HG02623 (cell line): Measurements from ENCODE around the gene ASMT.
A peak's percentile ranks its signal among the peaks of the same experiment; 100 is the strongest.
"Not testable (repeated sequence)": the region's sequence is repeated elsewhere in the genome, so short reads cannot be mapped to it uniquely, and the experiment has no call there.

ENCODE experiments used
- ATAC-seq: cut with Tn5 transposase; IDR thresholded peaks from one replicate; pipeline ENCODE4 v1.9.1; 2021; ENCODE audit warnings: moderate library complexity; ENCODE audit not compliant: unreplicated experiment

Gene ASMT, protein sequence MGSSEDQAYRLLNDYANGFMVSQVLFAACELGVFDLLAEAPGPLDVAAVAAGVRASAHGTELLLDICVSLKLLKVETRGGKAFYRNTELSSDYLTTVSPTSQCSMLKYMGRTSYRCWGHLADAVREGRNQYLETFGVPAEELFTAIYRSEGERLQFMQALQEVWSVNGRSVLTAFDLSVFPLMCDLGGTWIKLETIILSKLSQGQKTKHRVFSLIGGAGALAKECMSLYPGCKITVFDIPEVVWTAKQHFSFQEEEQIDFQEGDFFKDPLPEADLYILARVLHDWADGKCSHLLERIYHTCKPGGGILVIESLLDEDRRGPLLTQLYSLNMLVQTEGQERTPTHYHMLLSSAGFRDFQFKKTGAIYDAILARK

DNA sequence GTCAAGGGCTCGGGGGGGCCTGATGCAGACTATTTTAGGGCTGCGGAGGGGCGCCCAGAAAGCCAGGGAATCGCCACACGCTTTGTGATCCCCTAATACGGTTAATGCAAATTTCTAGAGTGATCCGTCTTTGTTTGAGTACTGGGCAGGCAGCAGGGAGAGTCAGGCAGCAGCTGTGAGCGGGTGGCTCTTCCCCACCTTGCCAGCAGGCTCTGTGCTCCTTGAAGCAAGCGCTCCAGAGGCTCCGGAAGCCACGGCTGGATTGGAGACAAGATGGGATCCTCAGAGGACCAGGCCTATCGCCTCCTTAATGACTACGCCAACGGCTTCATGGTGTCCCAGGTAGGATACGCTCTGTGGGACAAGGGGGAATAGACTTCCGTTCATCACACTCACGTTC is at the start of gene ASMT:
ASMT (plus strand) TSS at position 133 of the 400 bp plus-strand sequence; CDS start at position 274, 141 bp downstream.
- no peak for ATAC-seq

- ATAC-seq = not testable (repeated sequence)
Measured at GRCh38 chrX:1574181-1574580, 40.7 kb upstream of the ASMT start.

DNA sequence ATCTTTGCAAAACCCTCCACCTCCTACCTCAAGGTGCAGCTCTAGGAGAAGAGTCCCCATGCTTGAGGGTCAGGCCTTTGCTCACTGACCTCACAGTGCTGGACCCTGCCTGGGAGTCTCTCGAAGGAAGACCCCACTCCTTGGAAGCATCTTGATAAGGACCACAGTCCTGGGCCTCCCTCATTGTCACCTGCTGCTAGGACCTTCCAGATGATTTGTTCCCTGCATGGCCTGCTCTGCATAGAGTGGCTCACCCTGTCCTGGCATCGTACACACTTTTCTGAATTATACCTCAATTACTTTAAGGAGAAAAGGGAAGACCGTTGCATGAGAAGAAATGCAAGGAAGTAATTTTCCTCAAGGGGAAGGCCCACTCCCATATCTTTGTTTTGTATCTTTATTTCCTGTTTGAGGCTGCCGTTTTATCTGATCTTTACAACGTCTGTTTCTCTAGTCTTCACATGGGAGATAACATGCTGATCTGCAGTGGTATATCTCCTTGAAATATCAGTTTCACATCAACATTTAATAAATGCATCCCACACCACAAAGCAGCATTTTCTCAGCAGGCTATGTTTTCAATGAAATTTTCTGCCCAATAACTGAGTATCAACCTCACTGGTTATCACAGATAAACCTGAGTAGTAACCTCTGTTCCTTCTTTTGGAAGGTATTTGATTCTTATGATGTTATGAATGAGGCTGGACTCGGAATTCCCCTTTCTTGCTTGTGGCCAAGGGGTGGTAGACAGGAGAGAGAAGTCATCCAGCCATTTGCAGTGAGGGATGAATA is 38.5 kb upstream of the ASMT start:
- no peak for ATAC-seq

DNA sequence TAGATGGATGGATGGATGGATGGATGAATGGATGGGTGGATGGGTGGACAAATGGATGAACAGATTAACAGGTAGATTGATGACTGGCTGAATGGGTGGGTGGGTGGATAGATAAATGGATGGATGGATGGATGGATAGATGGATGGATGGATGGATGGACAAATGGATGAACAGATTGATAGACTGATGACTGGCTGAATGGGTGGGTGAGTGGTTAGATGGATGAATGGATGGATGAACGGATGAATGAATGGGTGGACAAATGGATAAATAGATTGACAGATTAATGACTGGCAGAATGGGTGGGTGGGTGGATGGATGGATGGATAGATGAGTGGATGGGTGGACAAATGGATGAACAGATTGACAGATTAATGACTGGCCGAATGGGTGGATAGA is 37.0 kb upstream of the ASMT start:
- ATAC-seq = no peak

- no peak for ATAC-seq
Measured at GRCh38 chrX:1578511-1579173, 36.2 kb upstream of the ASMT start.

DNA sequence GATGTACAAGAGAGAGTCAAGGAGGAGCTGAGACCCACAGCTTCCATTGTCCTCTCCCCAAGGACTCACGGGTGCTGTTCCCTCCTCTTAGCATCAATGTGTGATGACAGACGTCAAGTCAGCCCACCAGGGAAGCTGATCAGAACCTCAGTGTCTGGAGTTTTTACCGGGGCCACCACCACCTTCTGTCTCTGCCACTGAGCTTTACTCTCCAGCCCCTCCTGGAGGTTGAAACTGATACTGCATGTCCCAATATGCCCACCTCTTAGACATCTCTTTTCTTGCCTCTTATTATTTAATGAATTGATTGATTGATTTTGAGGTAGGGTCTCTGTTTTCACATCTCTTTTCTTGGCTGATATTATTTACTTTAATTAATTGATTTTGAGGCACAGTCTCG is 33.7 kb upstream of the ASMT start:
- ATAC-seq = no peak

- peak; percentile 68 for ATAC-seq
Measured at GRCh38 chrX:1582686-1583437, 32.0 kb upstream of the ASMT start.

- ATAC-seq = no peak
Measured at GRCh38 chrX:1584237-1585011, 30.4 kb upstream of the ASMT start.

GRCh38 chrX:1587161-1587560 is 27.7 kb upstream of the ASMT start:
- no peak for ATAC-seq

DNA sequence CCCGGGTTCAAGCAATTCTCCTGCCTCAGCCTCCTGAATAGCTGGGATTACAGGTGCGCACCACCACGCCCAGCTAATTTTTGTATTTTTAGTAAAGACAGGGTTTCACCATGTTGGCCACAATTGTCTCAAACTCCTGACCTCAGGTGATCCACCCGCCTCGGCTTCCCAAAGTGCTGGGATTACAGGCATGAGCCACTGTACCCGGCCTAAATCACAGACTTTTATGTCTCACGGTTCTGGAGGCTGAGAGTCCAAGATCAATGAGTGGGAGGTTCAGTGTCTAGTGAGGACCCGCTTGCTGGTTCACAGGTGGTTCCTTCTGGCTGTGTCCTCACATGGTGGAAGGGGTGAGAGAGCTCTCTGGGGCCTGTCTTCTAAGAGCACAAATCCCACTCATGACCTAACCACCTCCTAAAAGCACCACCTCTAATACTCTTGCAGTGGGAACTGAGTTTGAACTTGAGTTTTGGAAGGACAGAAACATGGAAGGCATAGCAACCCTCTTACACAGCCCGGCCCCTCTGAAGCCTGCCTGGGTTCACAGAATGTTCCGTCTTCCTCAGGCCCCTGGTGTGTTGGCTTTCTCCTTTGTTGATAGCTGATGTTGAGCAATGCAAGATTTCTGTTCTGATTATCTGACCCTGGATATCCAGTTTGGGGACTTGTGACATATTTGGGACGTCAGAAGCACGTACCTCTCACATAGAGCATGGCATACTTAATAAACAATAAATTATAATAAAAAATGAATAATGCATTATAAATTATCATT is 25.3 kb upstream of the ASMT start:
- ATAC-seq = no peak

GRCh38 chrX:1591102-1591862 is 23.6 kb upstream of the ASMT start, which contains the start of gene AKAP17A:
Gene AKAP17A, plus strand, starts transcription at chrX:1591604. Its CDS starts 1,859 bp downstream, at chrX:1593463.
- peak; percentile 77 for ATAC-seq

- ATAC-seq = no peak
Measured at GRCh38 chrX:1591863-1592469, 22.9 kb upstream of the ASMT start.

DNA sequence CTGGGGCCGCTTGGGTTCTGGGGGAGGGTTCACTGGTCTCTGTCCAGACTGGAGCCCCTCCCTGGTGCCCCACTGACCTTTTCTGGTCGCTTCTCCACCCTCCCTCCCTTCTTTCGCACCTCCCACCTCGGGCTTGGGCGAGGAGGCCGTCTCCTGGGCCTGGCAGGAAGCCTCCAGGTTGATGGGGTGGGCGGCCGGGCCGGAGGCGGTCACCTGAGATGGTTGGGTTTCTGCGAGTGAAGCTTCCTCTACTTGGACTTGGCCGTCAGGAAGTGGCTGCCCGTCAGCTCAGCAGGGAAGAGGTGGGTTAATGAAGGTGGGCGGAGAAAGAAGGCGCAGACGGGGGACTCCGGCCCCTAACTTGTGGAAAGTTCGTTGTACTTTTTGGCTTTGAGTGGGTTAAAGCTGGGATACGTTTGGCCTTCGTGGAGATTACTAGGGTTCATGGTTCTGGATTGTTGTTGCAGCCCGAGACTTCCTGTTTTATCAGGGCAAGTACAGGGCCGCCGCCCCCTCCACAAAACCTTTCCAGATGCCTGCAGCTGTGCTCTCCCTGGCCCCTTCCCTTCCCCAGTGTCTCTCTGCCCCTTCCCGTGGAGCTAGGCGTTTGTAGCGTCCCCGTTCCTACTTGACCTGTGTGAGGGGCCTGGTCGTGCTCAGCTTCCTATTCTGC is 22.3 kb upstream of the ASMT start:
- ATAC-seq = peak; percentile 39

DNA sequence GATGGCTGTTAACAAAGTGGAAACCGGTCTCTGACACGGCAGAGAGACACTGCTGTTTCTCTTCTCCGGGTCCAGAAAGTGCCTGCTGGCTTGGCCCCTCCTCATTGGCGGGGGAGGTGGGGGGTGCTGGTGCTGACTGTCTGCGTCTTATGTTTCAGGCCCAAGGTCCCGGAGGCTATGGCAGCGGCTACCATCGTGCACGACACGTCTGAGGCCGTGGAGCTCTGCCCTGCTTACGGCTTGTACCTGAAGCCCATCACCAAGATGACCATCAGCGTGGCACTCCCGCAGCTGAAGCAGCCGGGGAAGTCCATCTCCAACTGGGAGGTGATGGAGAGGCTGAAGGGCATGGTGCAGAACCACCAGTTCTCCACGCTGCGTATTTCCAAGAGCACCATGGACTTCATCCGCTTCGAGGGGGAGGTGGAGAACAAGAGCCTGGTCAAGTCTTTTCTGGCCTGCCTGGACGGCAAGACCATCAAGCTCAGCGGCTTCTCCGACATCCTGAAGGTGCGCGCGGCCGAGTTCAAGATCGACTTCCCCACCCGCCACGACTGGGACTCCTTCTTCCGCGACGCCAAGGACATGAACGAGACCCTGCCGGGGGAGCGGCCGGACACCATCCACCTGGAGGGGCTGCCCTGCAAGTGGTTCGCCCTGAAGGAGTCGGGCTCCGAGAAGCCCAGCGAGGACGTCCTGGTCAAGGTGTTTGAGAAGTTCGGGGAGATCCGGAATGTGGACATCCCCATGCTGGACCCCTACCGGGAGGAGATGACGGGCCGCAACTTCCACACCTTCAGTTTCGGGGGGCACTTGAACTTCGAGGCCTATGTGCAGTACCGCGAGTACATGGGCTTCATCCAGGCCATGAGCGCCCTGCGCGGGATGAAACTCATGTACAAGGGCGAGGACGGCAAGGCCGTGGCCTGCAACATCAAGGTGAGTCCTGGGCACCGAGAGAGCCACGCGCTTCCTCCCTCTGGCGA is 21.3 kb upstream of the ASMT start:
- no peak for ATAC-seq

- ATAC-seq = no peak
Measured at GRCh38 chrX:1595711-1596060, 19.2 kb upstream of the ASMT start.

- ATAC-seq = no peak
Measured at GRCh38 chrX:1596676-1597344, 18.0 kb upstream of the ASMT start.
